H9 (cell line): Measurements from ENCODE around the gene SORBS1. TPM values are rescaled to one million over a fixed set of nuclear protein-coding genes. Genes with fewer than 3 reads are reported as not detected.

Source experiments
- DNase-seq: peaks from one replicate; pipeline ENCODE4 v3.0.0-alpha.2; 2017
- H2AFZ ChIP-seq: one replicate; pipeline ENCODE4 v1.6.1; 2013; ENCODE audit warnings: mild to moderate bottlenecking, low read length, control low read depth, moderate library complexity
- H2AK5ac ChIP-seq: 2 replicates; pipeline ENCODE4 v1.6.1; 2013; ENCODE audit warnings: low read length, control low read depth, mixed read lengths; ENCODE audit not compliant: insufficient read length
- H2BK120ac ChIP-seq: one replicate; pipeline ENCODE4 v1.6.1; 2013; ENCODE audit warnings: low read depth, mild to moderate bottlenecking, low read length, control low read depth, inconsistent platforms; ENCODE audit not compliant: poor library complexity, severe bottlenecking
- H2BK12ac ChIP-seq: 2 replicates; pipeline ENCODE4 v1.6.1; 2013; ENCODE audit warnings: low read length, control low read depth, mixed read lengths, low read depth; ENCODE audit not compliant: insufficient read length
- H2BK15ac ChIP-seq: 2 replicates; pipeline ENCODE4 v1.6.1; 2013; ENCODE audit warnings: low read depth, low read length, control low read depth
- H2BK20ac ChIP-seq: one replicate; pipeline ENCODE4 v1.6.1; 2013; ENCODE audit warnings: low read depth, mild to moderate bottlenecking, low read length, control low read depth, inconsistent platforms; ENCODE audit not compliant: poor library complexity, severe bottlenecking
- H2BK5ac ChIP-seq: 2 replicates; pipeline ENCODE4 v1.6.1; 2013; ENCODE audit warnings: low read length, control low read depth, mixed read lengths; ENCODE audit not compliant: insufficient read length
- H3K14ac ChIP-seq: 2 replicates; pipeline ENCODE4 v1.6.1; 2013; ENCODE audit warnings: low read length, control low read depth; ENCODE audit not compliant: insufficient read depth
- H3K18ac ChIP-seq: 2 replicates; pipeline ENCODE4 v1.6.1; 2013; ENCODE audit warnings: low read depth, mild to moderate bottlenecking, mixed read lengths, low read length, control low read depth; ENCODE audit not compliant: insufficient read length
- H3K23ac ChIP-seq: 2 replicates; pipeline ENCODE4 v1.6.1; 2013; ENCODE audit warnings: low read length, control low read depth, mixed read lengths, low read depth; ENCODE audit not compliant: insufficient read length
- H3K23me2 ChIP-seq: 2 replicates; pipeline ENCODE4 v1.6.1; 2013; ENCODE audit warnings: low read depth, mild to moderate bottlenecking, mixed read lengths, low read length, control low read depth; ENCODE audit not compliant: insufficient read length, poor library complexity, severe bottlenecking
- H3K27ac ChIP-seq: 2 replicates; pipeline ENCODE4 v1.5.1; 2013; ENCODE audit warnings: low read length, control low read depth, mixed read lengths, low read depth; ENCODE audit not compliant: insufficient read length
- H3K27me3 ChIP-seq: 2 replicates; pipeline ENCODE4 v1.6.1; 2013; ENCODE audit warnings: low read length, control low read depth, inconsistent platforms; ENCODE audit not compliant: insufficient read depth
- H3K4ac ChIP-seq: 2 replicates; pipeline ENCODE4 v1.6.1; 2013; ENCODE audit warnings: low read depth, mild to moderate bottlenecking, control low read depth, inconsistent platforms, low read length, moderate library complexity
- H3K4me1 ChIP-seq: 2 replicates; pipeline ENCODE4 v1.6.1; 2013; ENCODE audit warnings: low read length, control low read depth, inconsistent platforms; ENCODE audit not compliant: insufficient read depth
- H3K4me2 ChIP-seq: 2 replicates; pipeline ENCODE4 v1.6.1; 2013; ENCODE audit warnings: low read length, control low read depth, mixed read lengths; ENCODE audit not compliant: insufficient read length, insufficient read depth
- H3K56ac ChIP-seq: 2 replicates; pipeline ENCODE4 v1.6.1; 2013; ENCODE audit warnings: low read depth, mild to moderate bottlenecking, mixed read lengths, low read length, control low read depth; ENCODE audit not compliant: insufficient read length
- H3K79me1 ChIP-seq: 2 replicates; pipeline ENCODE4 v1.6.1; 2013; ENCODE audit warnings: low read depth, mild to moderate bottlenecking, moderate library complexity, low read length, control low read depth, inconsistent platforms; ENCODE audit not compliant: insufficient read depth, poor library complexity, severe bottlenecking
- H3K79me2 ChIP-seq: 2 replicates; pipeline ENCODE4 v1.6.1; 2013; ENCODE audit warnings: low read length, control low read depth, inconsistent platforms; ENCODE audit not compliant: insufficient read depth
- H3K9ac ChIP-seq: 2 replicates; pipeline ENCODE4 v1.6.1; 2013; ENCODE audit warnings: low read length, control low read depth, mixed read lengths; ENCODE audit not compliant: insufficient read length; ENCODE audit errors: extremely low read depth
- H3K9me3 ChIP-seq: one replicate; pipeline ENCODE4 v1.6.1; 2013; ENCODE audit warnings: low read depth, low read length, inconsistent platforms; ENCODE audit not compliant: control insufficient read depth
- H3T11ph ChIP-seq: one replicate; pipeline ENCODE4 v1.6.1; 2013; ENCODE audit warnings: mild to moderate bottlenecking, low read length, control low read depth, inconsistent platforms
- H4K20me1 ChIP-seq: one replicate; pipeline ENCODE4 v1.6.1; 2013; ENCODE audit not compliant: control insufficient read depth, insufficient read length, insufficient read depth
- H4K5ac ChIP-seq: 2 replicates; pipeline ENCODE4 v1.6.1; 2013; ENCODE audit warnings: low read depth, mild to moderate bottlenecking, mixed read lengths, low read length, control low read depth; ENCODE audit not compliant: insufficient read length
- H4K8ac ChIP-seq: replicated peaks from 2 replicates; pipeline ENCODE4 v1.6.1; 2013; ENCODE audit warnings: low read length, control low read depth, mixed read lengths, low read depth; ENCODE audit not compliant: insufficient read length
- H4K91ac ChIP-seq: 2 replicates; pipeline ENCODE4 v1.6.1; 2013; ENCODE audit warnings: low read depth, mild to moderate bottlenecking, moderate library complexity, mixed read lengths, low read length, control low read depth; ENCODE audit not compliant: insufficient read length
- H3K27ac Mint-ChIP-seq, 3 experiments: 2 replicates in 2 of 3; 3 replicates in 1 of 3; pipeline ENCODE4 v1.8.0; 2020 to 2021; ENCODE audit warnings: mixed read lengths in 3 of 3, mild to moderate bottlenecking in 1 of 3, moderate library complexity in 1 of 3
- H3K27me3 Mint-ChIP-seq: 2 replicates; pipeline ENCODE4 v1.8.0; 2021; ENCODE audit warnings: low read depth, mild to moderate bottlenecking, moderate library complexity, mixed read lengths
- H3K36me3 Mint-ChIP-seq, 3 experiments: 2 replicates in 2 of 3; 3 replicates in 1 of 3; pipeline ENCODE4 v1.8.0; 2020 to 2021; ENCODE audit warnings: low read depth in 3 of 3, mixed read lengths in 3 of 3; ENCODE audit not compliant: insufficient read depth in 1 of 3
- H3K4me1 Mint-ChIP-seq, 2 experiments: 2 replicates each; pipeline ENCODE4 v1.8.0; 2020; ENCODE audit warnings: mixed read lengths in 2 of 2
- H3K4me3 Mint-ChIP-seq, 2 experiments: 2 replicates in 1 of 2; 3 replicates in 1 of 2; pipeline ENCODE4 v1.8.0; 2020 to 2021; ENCODE audit warnings: mild to moderate bottlenecking in 2 of 2, mixed read lengths in 2 of 2, moderate library complexity in 1 of 2
- H3K9me3 Mint-ChIP-seq, 2 experiments: 2 replicates in 1 of 2; 3 replicates in 1 of 2; pipeline ENCODE4 v1.8.0; 2020; ENCODE audit warnings: mild to moderate bottlenecking in 2 of 2, mixed read lengths in 2 of 2, moderate library complexity in 1 of 2
- CTCF ChIP-seq: fragments of 200-600 bp; sonication (generic); conservative IDR thresholded peaks from 3 replicates; pipeline ENCODE4 v1.8.0; 2021; ENCODE audit warnings: antibody characterized with exemption, mild to moderate bottlenecking
- WGBS: extraction: QIAGEN DNeasy Blood & Tissue Kit; methylation state at CpG from one replicate; pipeline ENCODE4 v1.1.7; 2013; ENCODE audit warnings: missing lambda C conversion rate, low lambda C conversion rate, mixed read lengths; ENCODE audit not compliant: insufficient read length; ENCODE audit errors: extremely low coverage; 5-methylcytosine and 5-hydroxymethylcytosine counted together
- total RNA-seq: library from RNA; stranded (reverse); gene quantifications from 2 replicates; pipeline ENCODE4 v1.2.1, GENCODE V29; 2021

The SORBS1 gene
- total RNA-seq, 1 experiment from 2014 or later = 24.3 TPM

- Histone ChIP-seq H2BK120ac (no peak overlapping the region), H4K5ac (no peak overlapping the region), H3K79me2 (no peaks in the 10 kb centered on the region), H4K91ac (no peak overlapping the region), H2AK5ac (no peak overlapping the region), H2BK12ac (no peak overlapping the region), H3K4me1 (no peaks in the 10 kb centered on the region), H4K8ac (no peak overlapping the region), H2BK15ac (no peak overlapping the region), H3K14ac (no peak overlapping the region), H2BK5ac (no peak overlapping the region), H2BK20ac (no peak overlapping the region), H3K27ac (no peak overlapping the region), H3K23me2 (no peaks in the 10 kb centered on the region), H3K9ac (no peak overlapping the region), H3K18ac (no peak overlapping the region), H3K4me2 (no peak overlapping the region), H3K56ac (no peak overlapping the region), H4K20me1 (no peaks in the 10 kb centered on the region), H3K9me3 (no peaks in the 10 kb centered on the region), H3K79me1 (no peaks in the 10 kb centered on the region), H2AFZ (no peak overlapping the region), H3K4ac (no peak overlapping the region), H3T11ph (no peak overlapping the region), H3K23ac (no peak overlapping the region), H3K27me3 (no peaks in the 10 kb centered on the region)
- DNase-seq = no peak
- H3K9me3 Mint-ChIP-seq = no peaks in the 10 kb centered on the region
- no CpG with 5 or more reads among the region's 23 CpGs for WGBS
- peaks cover 0 to 8% of the 10 kb centered on the region in 2 experiments; a peak in 2 of 4 replicates for H3K4me1 Mint-ChIP-seq
- H3K4me3 Mint-ChIP-seq = no peak overlapping the region
- no peak overlapping the region for H3K27ac Mint-ChIP-seq
- peaks cover 9 to 19% (median 10%) of the 10 kb centered on the region in 3 experiments; a peak in 5 of 7 replicates for H3K36me3 Mint-ChIP-seq
- no peaks in the 10 kb centered on the region for H3K27me3 Mint-ChIP-seq
- no peak for TF ChIP-seq CTCF
Measured at GRCh38 chr10:95356190-95356955, 204.8 kb downstream of the SORBS1 start.
